GM19397 (cell line): Measurements from ENCODE around the gene PIK3IP1.

ENCODE experiments used
- ATAC-seq: cut with Tn5 transposase; IDR thresholded peaks from one replicate; pipeline ENCODE4 v1.9.1; 2021; ENCODE audit warnings: mild to moderate bottlenecking, moderate library complexity; ENCODE audit not compliant: unreplicated experiment

Gene PIK3IP1

GRCh38 chr22:31281733-31282132, 10.6 kb downstream of the PIK3IP1 start:
- ATAC-seq, result no peak

- ATAC-seq, result no peak
These were observed 12.3 kb downstream of the PIK3IP1 start for GRCh38 chr22:31279821-31280505.

- ATAC-seq, result no peak
These were observed 13.0 kb downstream of the PIK3IP1 start for GRCh38 chr22:31279327-31279669.

- ATAC-seq, result no peak
These were observed 13.5 kb downstream of the PIK3IP1 start for GRCh38 chr22:31278626-31279326.

- ATAC-seq, result no peak
These were observed 14.1 kb downstream of the PIK3IP1 start for GRCh38 chr22:31278151-31278621.

- no peak for ATAC-seq
These were observed 14.5 kb downstream of the PIK3IP1 start for GRCh38 chr22:31277741-31278140.

- no peak for ATAC-seq
These were observed 15.7 kb downstream of the PIK3IP1 start for GRCh38 chr22:31276426-31277167.

- no peak for ATAC-seq
These were observed 16.7 kb downstream of the PIK3IP1 start for GRCh38 chr22:31275576-31275975.

GRCh38 chr22:31275018-31275417, 17.3 kb downstream of the PIK3IP1 start:
- no peak for ATAC-seq

GRCh38 chr22:31274017-31274416, 18.3 kb downstream of the PIK3IP1 start:
- no peak for ATAC-seq

- no peak for ATAC-seq
These were observed 19.5 kb downstream of the PIK3IP1 start for GRCh38 chr22:31272522-31273446.

- no peak for ATAC-seq
These were observed 20.8 kb downstream of the PIK3IP1 start for GRCh38 chr22:31271485-31271884.

- no peak for ATAC-seq
These were observed 21.3 kb downstream of the PIK3IP1 start for GRCh38 chr22:31271026-31271425.

GRCh38 chr22:31269892-31270579, 22.3 kb downstream of the PIK3IP1 start:
- ATAC-seq, result no peak

GRCh38 chr22:31268281-31268680, 24.0 kb downstream of the PIK3IP1 start:
- ATAC-seq, result no peak

- no peak for ATAC-seq
These were observed 28.2 kb downstream of the PIK3IP1 start for GRCh38 chr22:31263896-31264640.

GRCh38 chr22:31262312-31263133, 29.8 kb downstream of the PIK3IP1 start:
- ATAC-seq, result no peak

GRCh38 chr22:31260474-31260856, 31.8 kb downstream of the PIK3IP1 start:
- ATAC-seq, result no peak
